ENCODE measurements around the gene CAMK2N2.
A peak's percentile ranks its signal among the peaks of the same experiment; 100 is the strongest.

Gene CAMK2N2

GRCh38 chr3:184240384-184241140 is 20.8 kb downstream of the CAMK2N2 start:
- no peak for DNase-seq (ENCODE audit: low read depth in 2 of 2, low spot score in 1 of 2)

DNA sequence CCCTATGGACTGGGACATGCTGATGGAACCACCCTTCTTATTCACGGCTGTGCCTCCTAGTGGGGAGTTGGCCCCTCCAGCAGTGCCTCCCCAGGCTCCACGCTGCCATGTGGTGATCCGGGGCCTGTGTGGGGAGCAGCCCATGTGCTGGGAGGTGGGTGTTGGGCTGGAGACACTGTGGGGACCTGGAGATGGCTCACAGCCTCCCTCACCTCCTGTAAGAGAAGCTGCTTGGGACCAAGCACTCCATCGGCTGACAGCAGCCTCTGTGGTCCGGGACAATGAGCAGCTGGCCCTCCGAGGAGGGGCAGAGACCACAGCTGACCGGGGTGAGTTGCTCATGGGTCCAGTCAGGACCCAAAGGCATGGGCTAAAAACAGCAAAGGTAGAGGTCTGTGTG is 21.6 kb downstream of the CAMK2N2 start:
- DNase-seq (ENCODE audit: low read depth in 2 of 2, low spot score in 1 of 2): no peak

DNA sequence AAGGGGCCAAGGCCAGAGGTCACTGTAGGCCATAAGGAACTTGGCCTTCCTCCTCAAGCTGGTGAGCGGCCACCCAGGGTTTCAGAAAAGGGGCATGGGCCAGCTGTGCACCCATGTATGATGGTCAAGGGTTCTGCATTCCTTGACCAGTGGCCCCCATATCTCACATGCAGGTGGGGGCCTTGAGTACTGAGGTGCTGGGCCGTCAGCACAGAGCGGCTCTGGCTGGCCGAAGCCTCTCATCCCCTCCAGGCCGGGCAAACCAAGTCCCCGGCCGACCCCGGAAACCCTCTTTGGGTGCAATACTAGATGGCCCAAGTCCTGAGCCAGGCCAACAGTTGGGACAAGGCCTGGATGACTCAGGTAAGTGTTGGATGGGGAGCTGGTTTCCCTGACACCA is 22.1 kb downstream of the CAMK2N2 start:
- no peak for DNase-seq (ENCODE audit: low read depth in 2 of 2, low spot score in 1 of 2)

DNA sequence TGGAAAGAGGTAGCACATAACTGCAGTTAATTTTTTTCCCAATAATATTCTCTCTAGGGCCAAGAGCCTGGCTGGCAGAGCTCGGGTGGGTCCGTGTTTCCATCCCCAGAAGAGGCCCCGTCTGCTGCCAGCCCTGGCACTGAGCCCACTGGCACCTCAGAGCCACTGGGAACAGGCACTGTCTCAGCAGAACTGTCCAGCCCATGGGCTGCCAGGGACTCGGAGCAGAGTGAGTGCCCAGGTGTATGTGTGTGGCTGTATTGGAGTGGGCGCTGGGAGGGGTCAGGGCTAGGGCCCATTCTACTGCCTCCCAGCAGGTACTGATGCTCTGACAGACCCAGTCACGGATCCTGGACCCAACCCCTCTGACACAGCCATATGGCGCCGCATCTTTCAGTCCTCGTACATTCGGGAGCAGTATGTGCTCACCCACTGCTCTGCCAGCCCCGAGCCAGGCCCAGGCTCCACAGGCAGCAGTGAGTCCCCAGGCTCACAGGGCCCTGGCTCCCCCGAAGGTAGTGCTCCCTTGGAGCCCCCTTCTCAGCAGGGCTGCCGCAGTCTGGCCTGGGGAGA is 23.0 kb downstream of the CAMK2N2 start:
- no peak for DNase-seq (ENCODE audit: low read depth in 2 of 2, low spot score in 1 of 2)

GRCh38 chr3:184237807-184238206 is 23.5 kb downstream of the CAMK2N2 start:
- DNase-seq (ENCODE audit: low read depth in 2 of 2, low spot score in 1 of 2): no peak

GRCh38 chr3:184237211-184237610 is 24.1 kb downstream of the CAMK2N2 start:
- DNase-seq (ENCODE audit: low read depth in 2 of 2, low spot score in 1 of 2): no peak

GRCh38 chr3:184236636-184237035 is 24.7 kb downstream of the CAMK2N2 start:
- no peak for DNase-seq (ENCODE audit: low read depth in 2 of 2, low spot score in 1 of 2)

DNA sequence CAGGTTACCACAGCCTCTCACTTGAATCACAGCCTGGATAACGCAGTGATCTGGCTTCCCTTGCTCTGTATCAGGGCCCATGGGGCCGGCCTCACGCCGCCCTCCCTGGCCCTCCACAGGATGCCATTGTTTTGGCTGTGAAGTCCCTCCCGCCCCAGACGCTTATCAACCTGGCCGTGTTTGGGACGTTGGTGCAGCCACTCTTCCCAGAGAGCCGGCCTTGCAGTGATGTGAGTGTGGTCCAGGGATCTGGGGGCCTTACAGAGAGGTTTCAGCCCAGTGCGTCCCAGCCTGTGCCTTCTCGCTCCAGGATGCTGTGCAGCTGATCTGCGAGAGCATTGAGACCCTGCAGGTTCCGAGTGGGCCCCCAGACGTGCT is 25.3 kb downstream of the CAMK2N2 start:
- DNase-seq (ENCODE audit: low read depth in 2 of 2, low spot score in 1 of 2): no peak

DNA sequence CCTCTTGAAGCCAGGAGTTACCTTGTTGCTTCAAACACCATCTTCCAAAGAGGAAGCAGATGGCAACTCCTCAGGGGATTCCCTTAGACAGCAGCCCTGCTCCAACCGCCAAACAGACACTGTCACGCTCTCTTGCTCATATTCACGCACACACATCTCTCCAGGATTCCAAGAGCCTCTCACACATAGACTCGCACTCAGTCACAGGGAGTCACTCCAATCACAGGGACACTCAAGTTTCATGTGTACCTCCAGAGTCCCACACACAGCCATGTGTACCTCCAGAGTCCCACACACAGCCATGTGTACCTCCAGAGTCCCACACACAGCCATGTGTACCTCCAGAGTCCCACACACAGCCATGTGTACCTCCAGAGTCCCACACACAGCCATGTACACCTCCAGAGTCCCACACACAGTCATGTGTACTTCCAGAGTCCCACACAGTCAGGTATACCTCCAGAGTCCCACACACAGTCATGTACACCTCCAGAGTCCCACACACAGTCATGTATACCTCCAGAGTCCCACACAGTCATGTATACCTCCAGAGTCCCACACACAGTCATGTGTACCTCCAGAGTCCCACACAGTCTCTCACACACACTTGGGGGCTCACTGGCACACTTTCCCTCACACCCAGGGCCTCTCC is 25.8 kb downstream of the CAMK2N2 start:
- DNase-seq (ENCODE audit: low read depth in 2 of 2, low spot score in 1 of 2): no peak

- no peak for DNase-seq (ENCODE audit: low read depth in 2 of 2, low spot score in 1 of 2)
Measured at GRCh38 chr3:184234671-184235380, 26.5 kb downstream of the CAMK2N2 start.

DNA sequence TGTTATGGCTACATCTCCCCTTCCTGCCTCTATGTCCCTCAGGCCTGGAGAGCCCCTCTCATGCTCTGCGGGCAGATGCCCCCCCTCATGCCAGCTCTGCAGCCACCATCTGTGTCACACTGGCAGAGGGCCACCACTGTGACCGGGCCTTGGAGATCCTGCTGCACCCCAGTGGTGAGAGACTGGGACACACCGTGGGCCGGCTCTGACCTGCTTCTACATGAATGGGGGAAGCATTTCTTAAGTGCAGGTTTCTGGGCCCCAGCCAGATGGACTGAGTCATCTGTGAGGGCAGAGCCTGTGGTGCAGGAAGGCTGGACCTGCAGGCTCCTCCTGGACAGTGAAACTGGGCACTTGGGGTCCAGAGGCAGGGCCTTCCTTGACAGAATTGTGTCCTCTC is 27.1 kb downstream of the CAMK2N2 start:
- DNase-seq (ENCODE audit: low read depth in 2 of 2, low spot score in 1 of 2): no peak

- DNase-seq (ENCODE audit: low read depth in 2 of 2, low spot score in 1 of 2): no peak
Measured at GRCh38 chr3:184233127-184233843, 28.1 kb downstream of the CAMK2N2 start.

DNA sequence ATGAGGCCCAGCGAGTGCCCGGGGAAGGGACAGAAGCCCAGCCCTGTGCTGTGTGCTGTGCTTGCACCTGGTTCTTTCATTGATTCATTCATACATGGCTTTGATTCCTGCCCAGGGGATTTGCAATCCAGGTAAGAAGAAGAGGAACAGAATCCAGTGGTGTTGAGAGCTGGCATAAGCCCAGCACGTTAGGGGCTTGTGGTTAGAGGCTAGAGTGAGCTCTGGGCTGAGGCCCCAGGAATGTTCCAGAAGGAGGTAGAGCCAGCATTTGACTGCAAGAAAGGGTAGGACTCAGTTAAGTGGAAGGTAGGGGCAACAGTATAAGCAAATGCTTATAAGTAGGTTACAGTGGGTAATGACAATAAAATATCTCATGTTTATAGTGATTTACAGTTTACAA is 29.7 kb downstream of the CAMK2N2 start:
- no peak for DNase-seq (ENCODE audit: low read depth in 2 of 2, low spot score in 1 of 2)

DNA sequence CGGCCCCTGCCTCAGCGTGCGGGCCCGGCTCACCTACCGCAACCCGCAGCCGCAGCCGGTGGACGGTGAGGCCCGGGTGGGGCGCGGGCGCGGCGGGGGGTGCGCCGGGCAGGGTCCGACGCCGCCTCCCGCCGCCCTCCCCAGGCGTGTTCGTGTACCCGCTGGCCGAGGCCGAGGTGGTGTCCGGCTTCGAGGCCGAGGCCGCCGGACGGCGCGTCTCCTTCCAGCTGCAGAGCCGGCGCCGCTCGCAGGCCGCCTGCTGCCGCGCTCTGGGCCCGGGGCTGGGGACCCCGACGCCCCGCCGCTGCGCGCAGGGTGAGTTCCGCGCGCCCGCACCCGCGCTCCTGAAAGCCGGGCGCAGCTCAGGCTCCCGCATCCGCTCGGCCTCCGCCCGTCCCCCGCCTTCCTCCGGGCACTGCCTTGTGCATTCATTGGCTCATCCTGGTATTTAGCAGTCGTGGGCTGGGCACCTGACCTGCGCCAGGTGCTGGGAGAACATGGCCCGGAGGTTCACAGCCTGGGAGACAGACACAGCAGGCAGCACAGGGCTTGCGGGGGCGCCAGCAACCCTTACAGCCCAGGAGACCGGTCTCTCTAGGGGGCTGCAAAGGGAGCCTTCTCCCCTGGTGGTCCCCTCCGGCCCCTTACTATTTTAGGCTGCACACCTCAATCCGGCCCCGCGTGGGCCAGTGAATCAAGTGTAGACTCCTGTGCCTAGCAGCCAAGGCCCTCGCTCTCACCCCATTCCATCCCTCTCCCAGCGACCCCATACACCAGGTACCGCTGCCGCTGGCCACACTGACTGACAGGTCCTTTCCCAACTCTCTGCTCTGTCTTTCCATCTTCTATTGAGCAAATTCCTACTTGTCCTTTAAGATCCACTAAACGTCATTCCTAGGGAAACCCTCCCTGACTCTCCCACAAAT is 30.5 kb downstream of the CAMK2N2 start:
- no peak for DNase-seq (ENCODE audit: low read depth in 2 of 2, low spot score in 1 of 2)

GRCh38 chr3:184230081-184230602 is 31.2 kb downstream of the CAMK2N2 start:
- no peak for DNase-seq (ENCODE audit: low read depth in 2 of 2, low spot score in 1 of 2)

DNA sequence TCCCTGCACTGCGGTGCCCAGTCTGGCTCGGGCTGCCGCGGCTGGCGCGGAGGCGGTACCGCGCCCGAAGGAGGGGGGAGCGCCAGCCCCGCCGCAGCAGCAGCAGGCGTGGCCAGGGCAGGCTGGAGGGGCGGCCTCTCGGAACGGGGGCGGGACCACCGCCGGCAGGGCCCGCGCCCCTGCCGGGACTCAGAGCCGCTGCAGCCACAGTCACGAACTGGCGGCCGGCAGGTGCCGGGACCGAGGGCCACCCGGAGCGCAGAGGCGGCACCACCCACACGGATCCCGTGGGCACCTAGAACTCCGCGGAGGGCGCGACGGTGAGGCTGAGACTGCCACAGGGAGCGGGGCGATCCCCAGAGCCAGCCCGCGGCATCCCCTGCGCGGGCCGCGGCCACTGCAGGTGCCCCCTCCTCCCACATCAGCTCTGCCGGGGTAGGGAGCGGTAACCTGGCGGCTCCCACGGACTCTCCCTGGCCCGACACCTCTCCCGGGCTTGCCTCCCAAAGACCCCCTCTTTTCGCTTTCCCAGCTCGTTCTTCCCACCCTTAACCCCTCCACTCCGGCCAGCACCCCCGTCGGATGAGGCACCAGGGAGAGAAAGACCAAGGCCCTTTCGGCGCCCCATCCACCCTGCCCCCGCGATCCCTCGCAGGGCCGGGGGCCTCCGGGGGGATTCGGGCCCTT is 31.8 kb downstream of the CAMK2N2 start, which contains the start of gene VWA5B2:
TSS of gene VWA5B2 (plus strand) at position 192 of the 687 bp plus-strand sequence. CDS start 944 bp downstream, outside the sequence.
- DNase-seq (ENCODE audit: low read depth in 2 of 2, low spot score in 1 of 2): peak; percentile 8 to 49

- DNase-seq (ENCODE audit: low read depth in 2 of 2, low spot score in 1 of 2): no peak
Measured at GRCh38 chr3:184228376-184229137, 32.8 kb downstream of the CAMK2N2 start.

GRCh38 chr3:184227481-184227935 is 33.8 kb downstream of the CAMK2N2 start:
- peak in 1 of 2 donors; percentile 5 for DNase-seq (ENCODE audit: low read depth in 2 of 2, low spot score in 1 of 2)
